GF-D8 (cell line): ENCODE data around the gene ASIP.
"Not testable (repeated sequence)": the region's sequence is repeated elsewhere in the genome, so short reads cannot be mapped to it uniquely, and the experiment has no call there.

Experiments used
- DNase-seq: peaks from one replicate; lab custom pipeline; 2025; lab: John Stamatoyannopoulos, UW

ASIP gene

GRCh38 chr20:34287500-34287899 lies 46.3 kb downstream of the ASIP start:
- not testable (repeated sequence) for DNase-seq

GRCh38 chr20:34290471-34290870 lies 49.2 kb downstream of the ASIP start:
- no peak for DNase-seq

GRCh38 chr20:34292496-34292895 lies 51.3 kb downstream of the ASIP start:
- no peak for DNase-seq

- no peak for DNase-seq
Observed at GRCh38 chr20:34293119-34293518, 51.9 kb downstream of the ASIP start.

- DNase-seq = no peak
Observed at GRCh38 chr20:34293589-34293988, 52.4 kb downstream of the ASIP start.

GRCh38 chr20:34294563-34294962 lies 53.3 kb downstream of the ASIP start:
- DNase-seq = no peak

- DNase-seq = no peak
Observed at GRCh38 chr20:34295284-34295683, 54.1 kb downstream of the ASIP start.

GRCh38 chr20:34296468-34296867 lies 55.2 kb downstream of the ASIP start:
- DNase-seq = no peak

- not testable (repeated sequence) for DNase-seq
Observed at GRCh38 chr20:34298294-34298784, 57.1 kb downstream of the ASIP start.

- no peak for DNase-seq
Observed at GRCh38 chr20:34299556-34300255, 58.5 kb downstream of the ASIP start.

GRCh38 chr20:34300256-34300806 lies 59.1 kb downstream of the ASIP start:
- no peak for DNase-seq

- DNase-seq = no peak
Observed at GRCh38 chr20:34300809-34301586, 59.8 kb downstream of the ASIP start.

- no peak for DNase-seq
Observed at GRCh38 chr20:34301587-34302311, 60.5 kb downstream of the ASIP start.

GRCh38 chr20:34302312-34302722 lies 61.1 kb downstream of the ASIP start:
- no peak for DNase-seq

GRCh38 chr20:34302723-34303533 lies 61.7 kb downstream of the ASIP start, which contains the start of gene AHCY:
Gene AHCY, minus strand, starts transcription at chr20:34303355. Its CDS starts 85 bp downstream, at chr20:34303270.
- DNase-seq = peak; percentile 85

- DNase-seq = peak; percentile 14
Observed at GRCh38 chr20:34305333-34306230, 64.4 kb downstream of the ASIP start.

GRCh38 chr20:34309691-34310090 lies 68.5 kb downstream of the ASIP start:
- no peak for DNase-seq

GRCh38 chr20:34310481-34311117 lies 69.4 kb downstream of the ASIP start:
- DNase-seq = no peak

- no peak for DNase-seq
Observed at GRCh38 chr20:34311118-34312023, 70.1 kb downstream of the ASIP start.
